Medulla oblongata (tissue), 1 donor: Measurements from ENCODE around the gene RASGRF2.
"Not testable (repeated sequence)": the region's sequence is repeated elsewhere in the genome, so short reads cannot be mapped to it uniquely, and the experiment has no call there.

Source experiments
- DNase-seq: peaks from one replicate; pipeline ENCODE4 v3.0.0-alpha.2; 2015; ENCODE audit errors: extremely low spot score

RASGRF2 gene

DNA sequence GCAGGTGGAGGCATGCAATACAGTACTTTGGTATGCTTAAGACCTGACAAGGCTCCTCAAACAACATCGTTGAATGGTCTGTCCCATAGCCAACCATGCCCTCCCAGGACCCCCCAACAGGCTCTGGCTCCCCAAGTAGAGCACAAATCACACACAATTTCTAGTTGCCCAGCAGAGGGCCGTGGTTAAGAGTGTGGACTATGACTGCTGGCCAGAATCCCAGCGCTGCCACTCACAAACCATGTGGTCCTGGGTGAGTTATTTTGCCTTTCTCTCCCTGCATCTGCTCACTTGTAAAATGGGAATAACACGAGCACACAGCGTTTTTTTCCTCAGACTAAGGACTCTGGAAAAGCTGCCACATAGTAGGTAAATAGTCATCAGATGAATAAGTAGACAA, 279.4 kb downstream of the RASGRF2 start:
- DNase-seq, result peak; percentile 77

DNA sequence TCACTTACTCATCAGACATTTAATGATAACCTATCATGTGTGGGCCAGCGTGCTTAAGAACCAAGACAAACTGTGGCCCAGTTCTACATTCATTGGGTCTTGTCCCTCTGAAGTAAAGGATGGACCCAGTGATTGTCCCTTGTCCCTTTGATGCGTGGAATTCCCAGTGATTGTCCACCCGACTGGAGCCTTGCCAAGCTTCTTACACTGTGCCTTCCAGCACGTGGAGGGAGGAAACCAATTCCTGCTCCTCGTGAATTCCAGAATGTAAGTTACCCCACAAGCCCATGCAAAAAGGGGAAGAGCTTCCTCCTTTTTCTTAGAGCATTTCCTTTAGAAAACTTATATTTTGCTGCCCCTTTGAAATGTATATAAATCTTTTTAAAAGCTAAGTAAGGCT, 280.8 kb downstream of the RASGRF2 start:
- DNase-seq, result no peak

DNA sequence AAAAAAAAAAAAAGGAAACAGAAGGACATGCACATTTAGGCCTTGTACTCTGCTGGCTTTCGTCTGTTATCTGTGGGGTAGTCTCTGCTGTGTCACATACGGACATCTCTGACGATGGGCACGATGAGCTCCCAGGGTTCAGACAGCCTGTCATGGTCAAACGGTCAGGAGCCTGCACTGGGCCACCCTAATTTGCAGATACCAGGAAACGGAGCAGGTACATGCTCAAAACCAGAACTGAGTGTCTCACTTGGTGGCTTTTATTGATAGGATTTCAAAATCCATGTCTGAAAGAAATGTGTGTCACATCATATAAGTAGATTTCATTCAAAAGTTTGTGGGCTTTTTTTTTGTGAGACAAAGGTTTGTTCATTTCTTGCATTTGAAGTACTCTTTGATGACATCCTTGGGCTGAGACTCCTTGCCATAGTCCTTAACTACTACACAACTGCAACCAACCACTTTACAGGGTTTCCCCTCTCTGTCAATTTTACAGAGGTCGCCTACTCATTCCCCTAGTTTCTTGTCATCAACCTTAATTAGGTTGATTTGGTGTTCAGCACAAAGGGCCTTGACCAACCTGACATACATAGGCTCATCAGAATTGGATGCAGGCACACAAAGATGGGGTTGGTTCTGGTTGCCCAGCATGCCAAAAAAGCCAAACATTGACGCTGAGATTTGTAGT, 281.9 kb downstream of the RASGRF2 start:
- DNase-seq, result no peak

DNA sequence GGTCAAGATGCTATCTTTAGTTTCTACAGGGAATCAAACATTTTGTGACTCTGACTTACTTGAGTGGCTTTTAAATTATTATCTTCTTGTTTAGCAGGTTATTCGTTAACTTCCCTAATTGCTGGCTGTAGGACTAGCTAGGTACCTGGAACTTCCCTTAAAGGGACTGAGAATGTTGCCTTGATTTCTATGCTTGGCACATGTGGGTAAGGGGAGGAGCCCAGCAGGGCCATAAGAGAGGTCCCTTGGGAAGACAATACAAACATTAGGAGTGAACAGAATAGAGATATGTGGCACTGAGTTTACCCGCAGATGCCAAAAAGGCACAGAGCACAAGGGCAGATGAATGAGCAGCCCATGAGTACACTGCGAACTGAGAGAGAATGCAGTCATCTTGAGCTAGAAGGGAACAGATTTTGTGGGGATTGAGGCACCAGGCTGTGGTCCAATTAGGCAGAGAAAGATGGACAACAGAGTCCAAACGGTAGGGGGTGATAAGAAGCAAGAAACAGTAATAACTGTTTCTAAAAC, 282.8 kb downstream of the RASGRF2 start:
- no peak for DNase-seq

DNA sequence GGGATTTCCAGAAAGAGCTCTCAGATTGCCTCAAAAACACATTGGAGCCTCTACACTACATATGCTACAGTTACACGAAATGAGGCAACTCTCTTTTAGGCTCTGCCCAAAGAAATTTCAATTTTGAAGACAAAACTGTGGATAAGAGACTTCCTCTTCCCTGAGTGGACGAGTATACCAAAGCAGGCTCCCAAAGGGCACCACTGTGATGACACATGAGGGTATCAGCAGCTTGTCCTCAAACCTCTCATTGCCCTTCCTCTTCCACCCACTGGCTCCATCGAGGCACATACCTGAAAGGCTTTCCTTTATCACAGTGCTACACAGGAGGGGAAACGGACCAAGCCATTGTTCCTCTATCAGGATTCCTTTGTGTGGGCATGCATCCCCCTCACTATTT, 284.3 kb downstream of the RASGRF2 start:
- no peak for DNase-seq

DNA sequence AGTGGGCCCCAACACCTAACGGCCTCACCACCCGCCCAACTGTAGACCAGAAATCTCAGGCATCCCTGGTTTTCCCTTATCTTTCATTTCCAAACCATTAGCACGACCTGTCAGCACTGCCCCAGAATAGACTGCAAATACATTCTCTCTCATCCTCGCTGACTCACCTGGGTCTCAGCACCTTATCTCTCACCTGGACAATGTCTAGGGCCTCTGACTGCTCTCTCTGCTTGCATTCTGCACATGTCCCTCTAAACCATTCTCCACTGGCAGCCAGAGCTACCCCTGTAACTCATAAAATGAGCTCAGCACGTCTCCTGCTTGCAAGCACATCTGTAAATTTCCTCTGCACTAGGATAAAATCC, 285.7 kb downstream of the RASGRF2 start:
- DNase-seq, result no peak

DNA sequence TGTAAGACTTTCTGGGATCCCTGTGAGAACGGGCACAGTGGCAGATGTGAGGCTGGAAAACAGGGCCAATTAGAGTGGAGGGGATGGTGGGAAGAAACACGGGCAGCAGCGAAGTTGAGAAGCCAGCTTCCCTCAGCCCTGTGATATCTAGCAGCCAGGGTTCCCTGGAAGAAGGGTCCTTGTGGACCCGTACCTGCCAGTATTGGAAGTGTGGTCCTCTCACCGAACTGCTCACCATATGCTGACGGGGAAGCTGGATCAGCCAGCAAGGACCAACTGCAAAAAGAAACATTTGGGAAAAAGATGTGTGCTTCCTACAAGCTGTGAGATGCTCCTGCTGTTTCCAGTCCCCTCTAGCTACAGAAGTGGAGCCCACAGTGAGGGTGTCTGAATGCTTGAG, 286.5 kb downstream of the RASGRF2 start:
- no peak for DNase-seq

DNA sequence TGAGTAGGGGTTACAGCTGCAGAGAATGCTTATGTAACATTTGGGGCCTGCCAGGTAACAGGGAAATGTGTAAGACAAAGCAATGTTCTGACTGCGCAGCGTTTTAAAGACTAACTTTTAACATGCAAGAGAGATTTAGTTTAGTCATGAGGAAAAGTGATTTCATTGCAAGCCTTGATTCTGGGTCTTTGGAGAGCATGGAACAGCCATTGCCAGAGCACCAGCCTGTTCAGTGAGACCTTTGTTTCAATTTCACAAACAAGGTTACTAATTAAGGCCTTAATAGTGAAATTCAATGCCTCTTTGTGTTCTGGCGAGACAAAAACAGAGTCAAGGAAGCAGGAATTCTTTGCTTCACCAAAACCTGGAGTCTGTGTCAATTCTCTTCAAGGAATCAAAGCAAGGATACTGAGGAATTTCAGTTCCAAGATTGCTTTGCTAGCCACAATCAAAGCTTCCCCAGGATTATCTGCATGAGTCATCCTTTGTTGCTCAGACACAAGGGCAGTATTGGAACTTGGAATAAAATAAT, 287.3 kb downstream of the RASGRF2 start:
- DNase-seq, result peak; percentile 69

DNA sequence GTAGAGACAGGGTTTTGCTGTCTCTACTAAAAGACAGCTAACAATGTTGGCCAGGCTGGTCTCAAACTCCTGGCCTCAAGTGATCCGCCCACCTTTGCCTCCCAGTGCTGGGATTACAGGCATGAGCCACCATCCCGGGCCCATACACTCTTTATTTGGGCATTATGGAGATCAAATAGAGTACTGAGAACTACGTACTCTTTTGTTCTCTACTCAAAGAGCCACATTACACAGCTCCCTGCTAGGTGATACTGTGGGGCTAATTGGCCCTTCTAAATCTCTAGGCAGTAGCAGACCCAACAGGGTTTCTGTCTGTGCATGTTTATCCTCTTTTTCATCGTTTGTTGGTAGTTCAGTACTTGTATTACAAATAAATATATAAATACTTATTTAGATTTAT, 289.1 kb downstream of the RASGRF2 start:
- no peak for DNase-seq

DNA sequence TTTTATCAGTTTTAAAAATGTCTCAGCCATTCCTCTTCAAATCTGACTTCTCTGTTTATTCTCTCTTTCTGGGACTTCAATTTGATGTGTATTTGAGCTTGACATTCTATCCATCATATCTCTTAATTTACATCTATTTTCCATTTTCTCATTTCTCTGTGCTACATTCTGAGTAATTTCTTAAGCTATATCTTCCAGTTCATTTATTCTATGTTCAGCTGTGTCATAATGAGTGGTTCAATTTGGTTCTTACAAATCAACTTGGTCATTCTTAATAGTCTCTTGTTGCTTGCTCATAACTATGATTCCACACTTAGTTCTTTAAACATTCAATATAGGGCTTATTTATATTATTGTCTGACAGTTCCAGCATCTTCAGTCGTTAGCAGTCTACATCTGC, 289.8 kb downstream of the RASGRF2 start:
- no peak for DNase-seq

DNA sequence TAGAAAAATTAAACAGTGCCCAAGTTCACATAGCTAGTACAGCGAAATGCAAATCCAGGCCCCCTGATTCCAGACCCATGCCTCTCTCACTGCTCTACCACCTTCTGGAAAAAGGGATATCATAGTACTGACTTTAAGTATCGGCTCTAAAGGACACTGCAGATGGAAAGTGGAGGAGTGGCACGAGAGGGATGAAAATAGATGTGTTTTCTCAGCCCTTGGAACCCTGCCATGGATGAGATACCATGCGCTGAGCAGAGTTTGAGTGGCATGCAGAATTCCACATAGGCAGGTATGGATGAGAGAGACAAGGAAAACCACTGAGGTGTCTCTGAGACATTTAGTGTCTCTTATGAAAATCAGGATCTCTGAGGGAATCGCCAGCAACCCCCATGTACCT, 291.8 kb downstream of the RASGRF2 start:
- DNase-seq, result no peak

DNA sequence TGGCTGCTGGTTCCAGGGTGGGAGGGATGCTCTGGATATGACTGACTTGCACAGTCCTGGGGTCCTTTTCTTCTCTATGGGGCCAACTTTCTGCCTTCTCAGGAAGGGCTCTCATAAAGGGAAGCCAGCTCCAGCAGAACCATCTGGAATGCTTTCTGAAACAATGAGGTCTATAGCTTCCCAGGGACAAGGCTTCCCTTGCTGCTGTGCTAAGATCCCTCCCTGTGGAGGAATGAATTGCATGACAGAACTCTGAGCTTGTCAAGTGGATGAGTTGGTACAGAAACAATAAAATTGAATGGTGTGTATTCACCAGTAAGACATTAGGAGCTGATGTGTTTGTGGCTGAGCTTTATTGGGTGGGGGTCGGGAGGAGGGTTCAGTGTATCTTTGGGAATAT, 292.7 kb downstream of the RASGRF2 start:
- peak; percentile 73 for DNase-seq

DNA sequence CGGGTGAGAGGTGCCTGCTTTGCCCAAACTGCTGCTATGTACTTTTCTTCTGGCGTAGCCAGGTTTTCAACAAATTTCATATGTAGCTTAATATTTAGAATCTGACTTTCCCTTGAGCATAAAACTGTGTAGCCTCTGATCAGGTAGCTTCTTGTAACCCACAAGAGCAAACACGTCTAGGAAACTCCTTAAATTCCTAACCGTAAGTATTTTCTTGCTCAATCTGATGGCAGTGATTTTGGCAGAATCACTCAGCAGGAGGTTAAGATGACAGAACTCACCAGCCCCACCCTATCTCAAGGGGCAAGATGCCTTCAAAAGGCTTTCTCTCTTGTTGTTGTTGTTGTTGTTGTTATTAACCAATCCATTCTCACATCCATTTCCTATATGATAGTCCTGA, 293.7 kb downstream of the RASGRF2 start:
- DNase-seq, result no peak

DNA sequence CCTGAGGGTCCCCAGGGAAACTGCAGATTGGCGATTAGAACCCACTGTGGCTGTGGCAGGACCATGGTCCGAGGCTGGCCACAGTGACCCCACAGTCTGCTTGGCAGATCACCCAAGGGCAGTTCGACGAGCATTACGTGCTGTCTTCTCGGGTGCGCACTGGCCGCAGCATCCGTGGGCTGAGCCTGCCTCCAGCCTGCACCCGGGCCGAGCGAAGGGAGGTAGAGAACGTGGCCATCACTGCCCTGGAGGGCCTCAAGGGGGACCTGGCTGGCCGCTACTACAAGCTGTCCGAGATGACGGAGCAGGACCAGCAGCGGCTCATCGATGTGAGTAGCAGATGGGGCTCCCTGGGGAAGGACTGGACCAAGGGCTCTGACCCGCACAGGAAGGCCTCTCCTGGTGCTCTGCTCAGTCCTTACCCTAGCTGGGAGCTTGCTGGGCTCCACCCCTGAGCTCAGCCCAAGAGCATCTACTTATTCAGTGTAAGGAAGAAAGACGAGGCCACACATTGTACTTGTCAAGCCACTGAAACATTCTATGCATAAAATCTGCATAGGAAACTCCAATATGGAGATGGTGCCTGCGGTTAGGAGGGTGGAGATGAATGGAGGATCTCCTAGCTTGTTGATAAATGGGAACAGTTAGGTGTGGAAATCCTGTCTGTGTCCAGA, 294.9 kb downstream of the RASGRF2 start:
- no peak for DNase-seq

DNA sequence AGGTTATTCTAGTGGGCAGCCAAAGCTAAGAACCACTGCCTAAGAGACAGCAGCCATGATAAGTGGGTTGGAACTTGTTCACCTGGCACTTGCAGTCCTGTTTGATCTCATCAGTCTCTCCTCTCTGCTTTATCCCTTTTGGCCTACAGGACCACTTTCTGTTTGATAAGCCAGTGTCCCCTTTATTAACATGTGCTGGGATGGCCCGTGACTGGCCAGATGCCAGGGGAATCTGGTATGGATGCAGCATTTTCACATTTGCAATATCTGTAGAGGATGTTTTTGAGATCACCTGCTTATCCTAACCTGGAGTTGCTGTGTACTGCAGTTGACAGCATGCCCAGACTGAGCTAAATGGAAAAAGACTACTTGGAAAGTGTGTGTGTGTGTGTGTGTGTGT, 296.6 kb downstream of the RASGRF2 start:
- no peak for DNase-seq

DNA sequence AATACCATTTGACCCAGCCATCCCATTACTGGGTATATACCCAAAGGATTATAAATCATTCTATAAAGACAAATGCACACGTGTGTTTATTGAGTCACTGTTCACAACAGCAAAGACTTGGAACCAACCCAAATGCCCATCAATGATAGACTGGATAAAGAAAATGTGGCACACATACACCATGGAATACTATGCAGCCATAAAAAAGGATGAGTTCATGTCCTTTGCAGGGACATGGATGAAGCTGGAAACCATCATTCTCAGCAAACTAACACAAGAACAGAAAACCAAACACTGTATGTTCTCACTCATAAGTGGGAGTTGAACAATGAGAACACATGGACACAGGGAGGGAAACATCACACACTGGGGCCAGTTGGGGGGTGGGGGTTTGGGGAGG, 302.6 kb downstream of the RASGRF2 start:
- DNase-seq, result not testable (repeated sequence)

DNA sequence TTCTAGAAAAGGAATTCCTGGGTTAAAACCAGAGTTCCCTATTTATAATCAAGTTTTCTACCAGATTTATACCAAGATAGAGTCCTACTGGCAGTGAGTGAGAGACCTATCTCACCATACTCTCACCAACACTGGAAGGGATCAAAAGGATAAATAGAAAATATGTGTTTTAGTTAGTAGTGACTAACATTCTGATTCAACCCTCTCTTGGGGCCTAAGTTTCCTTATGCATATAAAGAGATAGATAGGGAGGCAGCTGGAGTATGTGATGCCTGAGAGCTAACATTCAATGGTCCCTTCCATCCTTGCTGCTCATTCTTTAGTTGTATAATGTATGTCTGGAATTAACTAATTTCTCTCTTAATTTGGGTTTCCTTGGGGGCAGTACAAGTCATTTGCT, 304.9 kb downstream of the RASGRF2 start:
- no peak for DNase-seq

DNA sequence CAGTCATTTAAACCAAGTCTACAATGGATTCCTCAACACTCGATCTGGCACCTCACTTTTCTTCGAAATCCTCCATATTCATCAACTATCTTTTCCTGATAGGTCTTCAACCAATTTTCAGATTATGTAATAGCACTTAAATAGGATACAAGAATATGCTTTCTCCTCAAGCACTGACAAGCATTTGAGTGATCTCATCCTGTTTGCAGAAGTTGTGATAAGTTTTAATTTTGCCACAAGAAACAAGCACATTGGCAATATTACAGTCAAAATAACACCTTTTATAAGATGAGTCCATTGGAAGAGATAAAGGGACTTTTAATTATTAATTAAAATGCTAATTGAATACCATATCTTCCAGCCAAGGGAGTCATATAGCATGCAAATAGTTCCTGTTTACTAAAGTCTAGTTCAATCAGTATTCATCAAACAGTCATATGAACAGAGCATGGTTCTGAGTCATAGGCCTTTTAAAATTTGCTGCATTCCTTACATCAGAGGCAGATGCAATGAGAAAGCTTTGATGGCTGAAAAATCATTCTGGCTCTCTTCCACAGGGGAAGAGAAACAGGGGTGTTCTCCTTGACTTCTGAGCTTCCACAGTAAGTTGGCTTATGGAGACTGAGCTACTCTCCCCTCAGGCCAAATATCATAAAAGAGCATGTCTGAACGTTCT, 308.5 kb downstream of the RASGRF2 start:
- DNase-seq, result no peak

DNA sequence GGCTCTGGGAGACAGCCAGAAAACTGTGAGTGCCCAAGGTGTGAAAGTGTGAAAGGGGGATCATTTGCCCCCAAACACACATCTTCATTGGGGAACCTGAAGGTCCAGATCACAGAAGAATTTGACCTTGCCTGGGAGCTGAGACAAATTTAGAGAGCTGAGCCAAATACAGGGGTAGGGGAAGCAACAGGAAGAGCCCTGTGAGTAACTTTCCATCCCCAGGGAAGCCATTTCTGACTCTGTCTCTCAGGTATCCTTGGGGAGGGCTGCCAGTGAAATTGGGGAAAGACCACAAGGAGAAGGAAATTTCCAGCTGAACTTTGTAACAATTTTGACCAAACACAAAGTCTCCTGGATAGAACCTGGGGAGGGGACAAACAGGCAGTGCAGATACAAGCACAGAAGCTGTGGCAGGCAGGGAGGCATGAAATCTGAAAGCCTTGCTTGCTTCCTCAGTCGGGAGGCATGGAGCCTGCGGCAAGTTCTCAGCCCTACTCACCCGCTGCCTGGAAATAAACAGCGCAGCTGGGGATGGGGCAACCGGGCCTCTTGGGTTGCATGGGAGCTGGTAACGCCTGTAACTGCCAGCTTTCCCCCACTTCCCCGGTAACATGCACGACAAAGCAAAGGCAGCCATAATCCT, 309.7 kb downstream of the RASGRF2 start:
- DNase-seq, result no peak

DNA sequence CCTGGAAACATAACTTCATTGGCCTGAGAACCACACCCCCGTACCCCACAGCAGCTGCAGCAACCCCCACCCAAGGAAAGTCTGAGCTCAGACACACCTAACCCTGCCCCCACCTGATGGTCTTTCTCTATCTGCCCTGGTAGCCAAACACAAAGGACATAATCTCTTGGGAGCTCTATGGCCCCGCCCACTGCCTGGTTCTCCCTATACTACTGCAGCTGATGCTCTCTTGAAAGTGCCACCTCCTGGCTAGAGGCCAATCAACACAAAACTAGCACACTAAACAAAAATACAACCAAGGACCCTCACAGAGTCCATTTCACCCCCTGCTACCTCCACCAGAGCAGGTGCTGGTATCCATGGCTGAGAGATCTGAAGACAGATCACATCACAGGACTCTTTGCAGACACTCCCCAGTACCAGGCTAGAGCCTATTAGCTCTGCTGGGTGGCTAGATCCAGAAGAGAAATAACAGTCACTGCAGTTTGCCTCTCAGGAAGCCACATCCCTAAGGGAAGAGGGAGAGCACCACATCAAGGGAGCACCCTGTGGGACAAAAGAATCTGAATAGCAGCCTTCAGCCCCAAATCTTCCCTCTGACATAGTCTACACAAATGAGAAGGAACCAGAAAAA, 310.3 kb downstream of the RASGRF2 start:
- DNase-seq, result not testable (repeated sequence)
